HG03103 (cell line): ENCODE results near the gene RGS19.
"Not testable (repeated sequence)": the region's sequence is repeated elsewhere in the genome, so short reads cannot be mapped to it uniquely, and the experiment has no call there.

ENCODE experiments used
- ATAC-seq: cut with Tn5 transposase; IDR thresholded peaks from one replicate; pipeline ENCODE4 v1.9.1; 2021; ENCODE audit warnings: low read depth; ENCODE audit not compliant: unreplicated experiment

The RGS19 gene

GRCh38 chr20:64095927-64096326 lies 16.6 kb upstream of the RGS19 start:
- ATAC-seq, result no peak

GRCh38 chr20:64095455-64095854 lies 16.1 kb upstream of the RGS19 start:
- ATAC-seq, result no peak

- no peak for ATAC-seq
Measured at GRCh38 chr20:64093013-64093503, 13.7 kb upstream of the RGS19 start.

- ATAC-seq, result no peak
Measured at GRCh38 chr20:64092258-64093012, 13.1 kb upstream of the RGS19 start.

- ATAC-seq, result no peak
Measured at GRCh38 chr20:64091770-64092169, 12.5 kb upstream of the RGS19 start.

GRCh38 chr20:64091340-64091739 lies 12.0 kb upstream of the RGS19 start:
- ATAC-seq, result no peak

GRCh38 chr20:64090165-64090564 lies 10.8 kb upstream of the RGS19 start:
- no peak for ATAC-seq

- not testable (repeated sequence) for ATAC-seq
Measured at GRCh38 chr20:64088586-64088985, 9.3 kb upstream of the RGS19 start.

GRCh38 chr20:64087226-64087825 lies 8.0 kb upstream of the RGS19 start:
- ATAC-seq, result not testable (repeated sequence)

GRCh38 chr20:64086801-64087200 lies 7.5 kb upstream of the RGS19 start:
- ATAC-seq, result no peak

- no peak for ATAC-seq
Measured at GRCh38 chr20:64084685-64085152, 5.4 kb upstream of the RGS19 start.

- no peak for ATAC-seq
Measured at GRCh38 chr20:64083804-64084684, 4.7 kb upstream of the RGS19 start, which contains the start of gene LKAAEAR1. Gene LKAAEAR1, minus strand, starts transcription at chr20:64084398. Its CDS starts 179 bp downstream, at chr20:64084219.

GRCh38 chr20:64083378-64083803 lies 4.1 kb upstream of the RGS19 start:
- ATAC-seq, result no peak

- no peak for ATAC-seq
Measured at GRCh38 chr20:64082820-64083377, 3.6 kb upstream of the RGS19 start.

GRCh38 chr20:64082126-64082731 lies 2.9 kb upstream of the RGS19 start:
- ATAC-seq, result no peak

- ATAC-seq, result no peak
Measured at GRCh38 chr20:64081624-64081964, 2.3 kb upstream of the RGS19 start.

GRCh38 chr20:64080813-64081623 lies 1.7 kb upstream of the RGS19 start:
- ATAC-seq, result no peak

- no peak for ATAC-seq
Measured at GRCh38 chr20:64080013-64080812, 895 bp upstream of the RGS19 start, which contains the start of gene OPRL1. Gene OPRL1, plus strand, starts transcription at chr20:64080082. Its CDS starts 12,639 bp downstream, at chr20:64092721.

- ATAC-seq, result no peak
Measured at GRCh38 chr20:64078934-64079272, 415 bp downstream of the RGS19 start.
